M059J (cell line): Measurements from ENCODE around the gene LTBR. TPM values are rescaled to one million over a fixed set of nuclear protein-coding genes. Genes with fewer than 3 reads are reported as not detected.

Experiments used
- DNase-seq: peaks from one replicate; pipeline ENCODE4 v3.0.0-alpha.2; 2012; ENCODE audit warnings: low read depth
- total RNA-seq: library from RNA; depleted of rRNA; stranded (reverse); fragments of >200 nt; shearing (Covaris generic); gene quantifications from 2 replicates; pipeline ENCODE4 v1.2.3, GENCODE V29; 2014

Gene LTBR
- total RNA-seq, 1 experiment from 2014 or later: 0.49 TPM

DNA sequence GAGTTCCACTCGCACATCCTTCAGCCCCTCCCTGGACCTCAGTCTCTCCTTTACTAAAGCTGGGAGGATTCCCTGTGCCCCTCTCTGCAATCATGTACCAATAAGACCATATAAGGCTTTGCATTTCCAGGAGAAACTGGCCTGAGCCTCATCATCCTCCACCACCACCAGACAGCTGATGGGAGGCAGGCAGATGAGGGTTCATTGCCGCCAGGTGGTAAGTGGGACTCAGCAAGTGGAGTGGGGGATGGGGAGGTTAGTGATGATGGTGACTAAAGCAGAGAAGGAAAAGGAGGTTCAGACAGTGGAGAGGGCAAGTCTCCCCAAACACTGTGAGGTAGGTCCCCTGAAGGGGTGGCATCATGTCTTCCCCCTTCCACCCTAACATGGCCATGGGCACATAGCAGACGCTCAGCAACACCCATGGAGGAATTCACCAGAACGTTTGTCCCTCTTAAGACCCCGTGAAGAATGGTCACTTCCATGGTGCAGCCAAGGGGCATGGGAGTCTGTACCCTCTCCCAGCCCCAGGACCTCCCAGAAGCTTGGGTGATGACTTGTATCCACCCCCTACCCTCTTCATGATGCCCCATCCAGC lies 37.6 kb upstream of the LTBR start:
- DNase-seq: peak; percentile 33

DNA sequence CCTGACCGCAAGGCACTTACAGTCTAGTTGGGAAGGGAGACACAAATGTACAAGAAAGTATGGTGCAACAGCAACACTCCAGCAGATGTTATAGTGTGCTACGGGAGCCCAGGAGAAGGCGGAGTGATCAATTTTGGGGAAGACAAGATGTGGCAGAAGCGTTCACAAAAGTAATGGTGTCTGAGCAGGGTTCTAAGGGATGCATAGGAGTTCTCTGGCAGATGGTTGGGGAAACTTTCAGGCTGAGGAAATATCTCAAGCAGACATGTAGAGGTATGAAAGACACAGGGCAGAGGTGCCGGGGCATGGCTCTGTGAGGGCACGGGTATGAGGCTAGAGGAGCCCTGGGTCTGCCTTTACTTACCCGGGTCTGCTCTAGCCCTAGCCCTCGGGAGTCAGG lies 37.0 kb upstream of the LTBR start:
- no peak for DNase-seq

DNA sequence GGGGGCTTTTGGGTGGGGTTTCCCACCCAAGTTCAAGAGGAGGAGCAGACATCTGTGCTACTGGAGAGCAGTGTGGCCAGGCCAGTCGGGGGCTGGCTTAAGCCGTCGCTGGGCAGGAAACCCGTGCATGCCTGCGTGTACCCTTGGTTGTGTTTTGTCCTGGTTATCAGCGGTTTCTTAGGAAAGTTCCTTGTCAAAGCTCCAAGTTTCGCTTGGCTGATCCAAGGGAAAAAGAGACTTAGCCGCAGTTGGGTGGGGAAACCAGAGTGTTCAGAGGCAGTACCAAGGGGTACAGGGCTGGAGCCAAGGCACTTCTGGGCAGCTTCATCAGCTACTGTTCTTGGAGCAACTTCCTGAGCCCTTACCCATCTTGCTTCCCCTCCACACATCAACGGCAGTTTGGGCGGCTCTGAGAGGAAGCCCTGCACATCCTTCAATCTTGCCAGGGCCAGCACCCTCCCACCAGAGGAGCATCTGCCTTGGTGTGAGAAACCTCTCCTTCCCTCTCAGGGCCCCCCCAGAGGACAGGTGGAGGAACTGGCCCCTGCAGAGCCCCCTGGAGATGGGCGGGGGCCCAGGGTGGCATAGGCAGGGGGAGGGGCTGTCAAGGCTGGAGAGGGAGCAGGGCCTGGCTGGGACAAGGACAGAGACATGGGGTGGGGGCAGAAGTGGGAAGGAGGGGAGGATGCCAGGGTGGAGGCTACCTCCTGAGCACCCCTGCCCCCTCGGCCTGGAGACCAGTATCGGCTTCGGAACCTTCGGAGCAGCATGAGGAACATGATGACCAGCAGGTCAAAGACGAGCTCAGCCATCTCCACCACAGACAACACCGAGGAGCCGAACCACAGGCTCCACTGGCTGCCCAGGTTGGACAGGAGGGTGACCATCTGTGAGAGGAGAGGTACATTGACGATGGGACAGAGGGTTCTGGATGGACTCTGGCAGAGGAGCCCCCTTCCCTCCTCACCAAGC lies 36.3 kb upstream of the LTBR start:
- DNase-seq: peak; percentile 66

DNA sequence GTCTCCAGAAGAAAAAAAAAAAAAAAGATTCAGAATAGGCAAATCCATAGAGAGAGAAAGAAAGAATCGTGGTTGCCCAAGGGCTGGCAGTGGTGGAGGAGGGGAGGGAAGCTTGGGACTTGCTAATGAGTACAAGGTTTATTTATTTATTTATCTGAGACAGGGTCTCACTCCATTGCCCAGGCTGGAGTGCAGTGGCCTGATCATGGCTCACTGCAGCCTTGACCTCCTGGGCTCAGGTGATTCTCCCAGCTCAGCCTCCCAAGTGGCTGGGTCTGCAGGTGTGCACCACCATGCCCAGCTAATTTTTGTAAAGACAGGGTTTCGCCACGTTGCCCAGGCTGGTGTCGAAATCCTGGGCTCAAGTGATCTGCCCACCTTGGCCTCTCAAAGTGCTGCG lies 32.3 kb upstream of the LTBR start:
- no peak for DNase-seq

DNA sequence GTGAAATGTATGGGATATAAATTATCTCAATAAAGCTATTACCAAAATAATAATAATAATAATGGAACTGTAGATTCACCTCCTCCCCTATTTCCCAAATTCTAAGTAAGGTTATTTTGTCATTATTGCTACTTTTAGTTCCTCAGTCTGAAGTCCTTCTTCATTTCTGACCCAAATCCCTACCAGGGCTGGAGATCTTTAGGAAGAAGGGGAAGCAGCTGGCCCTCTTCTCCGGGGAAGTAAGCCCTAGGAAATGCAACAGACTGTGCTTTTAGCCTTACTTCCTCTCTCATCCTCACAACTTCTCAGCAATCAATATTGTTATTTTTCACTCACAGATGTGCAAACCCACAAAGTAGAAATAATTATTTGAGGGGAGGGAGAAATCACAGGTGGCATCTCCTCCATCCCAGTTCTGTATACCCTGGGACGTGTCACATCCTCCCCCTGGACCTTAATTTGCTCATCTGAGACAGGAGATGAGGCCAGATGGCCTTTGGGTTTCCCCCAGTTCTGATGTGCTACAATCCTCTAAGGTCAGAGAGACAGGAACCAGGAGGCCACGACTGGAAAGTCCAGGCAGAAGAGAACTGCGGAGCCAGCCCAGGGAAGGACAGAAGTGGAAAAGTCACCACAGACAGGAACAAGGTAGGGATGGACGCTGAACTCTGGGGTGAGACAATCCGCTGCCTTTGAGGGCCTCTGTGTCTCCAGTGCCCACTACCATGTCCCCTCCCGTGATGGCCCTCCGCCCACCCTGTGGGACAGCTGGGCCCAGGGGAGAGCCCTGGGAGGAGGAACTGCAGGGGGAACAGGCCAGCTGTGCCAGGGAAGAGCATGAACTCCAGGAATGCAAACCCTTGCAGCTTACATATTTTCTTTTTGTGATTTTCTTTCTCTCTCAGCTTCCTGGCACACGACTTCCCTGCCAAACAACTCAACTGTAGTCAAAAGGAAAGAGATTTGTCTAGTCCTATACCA lies 31.5 kb upstream of the LTBR start:
- DNase-seq: no peak

DNA sequence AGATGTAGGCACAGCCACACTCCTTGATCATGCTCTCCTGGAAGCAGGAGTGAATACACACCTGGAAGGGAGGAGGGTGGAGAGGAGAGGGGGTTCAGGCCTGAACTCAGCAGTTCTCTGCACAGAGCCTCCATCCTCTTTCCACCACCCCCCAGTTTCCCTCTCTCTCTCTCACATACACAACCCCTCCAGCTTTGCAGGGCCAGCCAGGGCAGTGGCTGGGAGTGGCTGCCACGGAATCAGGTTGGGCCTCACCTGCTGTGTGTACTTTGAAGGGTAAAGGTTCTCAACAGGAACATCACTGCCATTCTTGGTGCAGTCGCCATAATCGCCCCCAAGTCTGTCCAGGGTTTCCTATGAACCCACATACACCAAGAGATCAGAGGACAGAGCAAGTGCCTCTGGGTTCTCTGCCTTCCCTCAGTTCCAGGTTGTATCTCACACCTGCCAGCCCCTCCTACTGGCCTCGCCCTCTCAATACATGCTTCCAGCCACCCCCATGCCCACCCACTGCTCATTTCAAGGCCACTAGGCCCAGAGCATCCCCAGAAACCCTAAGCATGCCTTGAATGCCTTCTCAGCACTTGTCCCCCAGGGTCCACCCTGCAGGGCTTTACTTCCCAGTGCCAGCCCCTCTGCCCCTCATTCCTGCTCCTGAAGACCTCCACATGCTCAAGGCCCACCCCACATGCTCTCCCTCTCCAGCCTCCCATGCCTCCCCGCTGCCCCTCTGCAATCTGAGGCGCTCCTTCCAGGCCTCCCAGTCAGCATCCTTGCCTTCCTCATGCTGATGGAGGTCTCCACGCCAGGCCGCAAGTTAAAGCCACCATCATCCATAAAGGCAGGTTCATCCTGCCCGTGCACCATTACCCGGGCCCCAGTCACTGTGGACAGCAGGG lies 29.2 kb upstream of the LTBR start:
- no peak for DNase-seq

DNA sequence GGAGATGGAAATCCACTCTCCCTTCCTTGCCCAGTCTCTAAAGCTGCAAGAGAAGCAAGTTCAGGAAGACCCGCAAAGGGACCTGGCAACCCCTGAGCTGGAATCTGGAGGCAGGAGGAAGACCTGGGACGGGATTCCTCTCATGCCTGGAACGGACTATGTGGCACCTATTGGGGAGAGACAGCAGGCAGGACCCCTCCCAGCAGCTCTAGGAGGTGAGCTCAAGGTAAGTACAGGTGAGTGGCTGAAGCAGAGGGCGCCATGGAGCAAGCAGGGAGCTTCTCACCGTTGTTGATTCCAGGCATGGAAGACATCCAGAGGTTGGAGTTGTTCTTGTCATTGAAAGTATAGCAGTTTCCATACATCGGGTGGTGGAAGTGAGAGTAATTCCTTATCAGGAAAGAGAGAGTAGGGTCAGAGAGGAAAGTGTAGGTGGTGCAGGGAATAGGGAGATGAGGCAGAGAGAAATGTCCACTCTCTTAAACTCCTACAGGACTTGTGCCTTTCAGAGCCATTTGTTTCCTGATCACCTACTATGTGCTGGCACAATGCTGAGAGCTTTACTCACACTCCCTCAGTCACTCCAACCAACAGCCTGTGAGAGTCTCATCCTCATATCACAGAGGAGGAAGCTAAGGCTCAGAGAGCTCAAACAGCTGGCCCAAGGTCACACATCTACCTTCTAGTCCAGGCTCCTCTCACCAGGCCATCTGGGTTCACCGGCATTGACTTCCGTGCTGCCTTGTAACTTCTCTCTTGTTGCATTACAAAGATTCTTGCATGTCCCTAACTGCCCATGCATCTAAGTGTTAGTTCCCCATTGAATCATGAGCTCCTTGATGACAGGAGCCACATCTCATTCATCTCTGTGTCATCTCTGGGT lies 28.2 kb upstream of the LTBR start:
- DNase-seq: no peak

DNA sequence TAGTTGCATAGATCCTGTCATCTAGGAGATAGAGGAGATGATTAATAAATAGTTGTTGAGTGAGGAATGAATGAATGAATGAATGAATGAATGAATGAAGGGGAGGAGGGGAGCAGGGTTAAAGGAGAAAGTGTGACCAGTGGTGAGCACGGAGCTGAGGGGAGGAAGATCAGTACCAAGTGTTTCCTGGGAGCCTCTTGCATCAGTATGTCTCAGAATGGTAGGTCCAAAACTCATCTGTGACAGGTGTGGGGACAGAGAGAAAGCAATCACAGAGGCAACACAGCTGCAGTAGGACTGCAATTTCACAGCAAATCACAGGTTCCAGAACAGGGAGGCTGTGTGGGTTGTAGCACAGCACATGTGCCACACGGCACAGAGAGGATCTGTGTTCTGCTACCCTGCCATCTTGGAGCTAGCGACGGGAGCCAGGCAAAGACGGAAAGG lies 27.6 kb upstream of the LTBR start:
- DNase-seq: no peak

DNA sequence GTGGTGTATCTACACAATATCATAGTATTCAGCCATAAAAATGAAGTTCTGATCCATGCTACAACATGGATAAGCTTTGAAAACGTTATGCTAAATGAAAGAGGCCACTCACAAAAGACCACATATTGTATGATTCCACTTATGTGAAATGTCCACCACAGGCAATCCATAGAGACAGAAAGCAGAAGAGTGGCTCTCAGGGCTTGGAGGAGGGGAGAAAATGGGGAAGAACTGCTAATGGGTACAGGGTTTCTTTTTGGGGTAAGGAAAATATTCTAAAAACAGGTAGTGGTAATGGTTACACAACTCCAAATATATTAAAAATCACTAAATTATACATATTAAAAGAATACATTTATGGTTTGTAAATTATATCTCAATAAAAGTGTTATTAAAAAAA lies 25.1 kb upstream of the LTBR start:
- no peak for DNase-seq

DNA sequence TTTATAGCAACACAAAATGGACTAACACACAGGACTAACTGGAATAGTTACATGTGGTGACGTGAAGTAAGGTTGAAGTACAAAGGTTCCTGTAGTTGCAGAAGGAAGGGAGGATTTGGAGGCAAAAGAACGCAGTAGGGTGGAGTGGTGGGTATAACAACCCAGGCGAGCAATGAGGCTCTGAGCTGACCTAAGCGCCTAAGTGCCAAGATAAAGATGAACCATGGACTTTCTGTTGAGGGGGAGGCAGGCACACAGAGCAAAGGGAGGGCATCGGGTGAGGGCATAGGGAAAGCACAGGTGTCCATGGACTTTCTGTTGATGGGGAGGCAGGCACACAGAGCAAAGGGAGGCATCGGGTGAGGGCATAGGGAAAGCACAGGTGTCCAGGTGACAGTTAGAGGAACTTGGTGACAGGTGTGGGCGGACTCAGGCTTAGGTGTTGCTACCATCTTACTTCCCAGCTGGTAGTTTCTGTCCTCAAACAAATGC lies 23.8 kb upstream of the LTBR start:
- no peak for DNase-seq

DNA sequence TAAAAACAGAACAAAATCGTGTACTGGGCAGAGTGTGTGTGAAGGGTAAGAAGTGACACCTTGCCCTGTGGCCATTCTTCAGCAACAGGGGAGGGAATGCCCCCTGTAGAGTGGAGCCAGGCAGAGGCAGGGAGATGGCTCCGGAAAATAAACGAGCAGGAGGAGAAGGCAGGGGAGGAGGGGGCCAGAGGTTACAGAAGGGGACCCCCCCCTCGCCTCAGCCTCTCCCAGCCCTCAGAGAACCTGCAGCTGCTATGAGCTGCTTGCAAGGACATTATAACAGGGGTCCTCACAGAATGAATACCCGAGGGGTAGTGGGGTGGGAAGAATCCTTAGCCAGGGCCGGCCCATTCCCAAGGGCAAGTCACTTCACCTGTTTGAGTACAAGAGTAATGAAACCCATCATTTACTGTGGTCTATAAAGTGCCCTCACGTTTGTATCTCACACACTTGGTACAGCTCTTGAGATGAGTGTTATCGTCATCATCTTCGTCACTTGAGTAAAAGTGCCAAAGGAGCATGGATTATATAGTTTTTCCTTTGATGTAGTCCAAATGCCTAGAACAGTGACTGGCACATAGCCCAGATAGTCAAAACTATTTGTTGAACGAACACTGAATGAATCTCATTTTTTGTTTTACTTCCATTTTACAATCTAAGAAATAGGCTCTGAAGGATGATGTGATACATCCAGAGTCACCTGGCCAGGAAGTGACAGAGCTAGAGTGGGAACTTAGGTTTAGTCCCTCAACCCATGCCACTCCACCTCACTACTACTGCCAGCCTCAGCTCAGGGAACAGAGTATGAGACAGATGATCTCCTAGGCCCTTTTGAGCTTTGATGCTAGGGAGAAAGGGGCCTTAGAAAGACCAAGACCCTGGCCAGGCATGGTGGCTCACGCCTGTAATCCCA lies 23.1 kb upstream of the LTBR start:
- DNase-seq: no peak

DNA sequence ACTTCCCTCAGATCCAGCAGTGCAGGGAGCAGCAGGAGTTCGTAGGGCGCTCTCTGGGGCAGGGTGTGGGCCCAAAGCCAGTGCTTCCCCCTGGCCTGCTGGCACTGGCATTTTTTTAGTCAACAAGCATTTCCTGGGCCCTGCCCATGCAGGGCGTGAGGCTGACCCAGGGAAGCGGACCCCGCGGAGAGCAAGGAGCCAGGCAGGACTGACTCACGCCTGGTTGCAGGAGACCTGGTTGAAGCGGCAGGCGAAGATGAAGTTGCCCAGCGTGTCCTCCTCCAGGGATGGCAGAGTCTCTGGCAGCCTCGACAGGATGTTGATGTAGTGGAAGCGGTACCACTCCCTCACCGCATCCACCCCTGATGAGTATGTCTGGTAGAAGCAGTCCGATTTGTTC lies 22.1 kb upstream of the LTBR start:
- peak; percentile 78 for DNase-seq

DNA sequence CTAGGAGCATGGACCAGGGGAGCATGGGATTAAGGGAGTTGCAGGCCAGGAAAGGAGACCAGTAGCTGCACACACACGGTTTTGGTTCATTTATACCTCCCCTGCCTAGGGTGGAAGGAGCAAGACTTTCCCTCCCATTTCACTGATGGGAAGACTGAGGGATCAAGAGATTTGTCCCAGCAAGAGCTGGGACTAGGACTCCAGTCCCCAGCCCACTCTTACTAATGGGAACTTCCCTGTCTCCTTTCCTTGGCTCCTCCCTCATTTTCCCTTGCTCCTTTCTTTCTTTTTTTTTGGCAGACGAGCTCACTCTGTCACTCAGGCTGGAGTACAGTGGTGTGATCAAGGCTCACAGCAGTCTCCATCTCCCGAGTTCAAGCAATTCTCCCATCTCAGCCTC lies 21.6 kb upstream of the LTBR start:
- DNase-seq: no peak

DNA sequence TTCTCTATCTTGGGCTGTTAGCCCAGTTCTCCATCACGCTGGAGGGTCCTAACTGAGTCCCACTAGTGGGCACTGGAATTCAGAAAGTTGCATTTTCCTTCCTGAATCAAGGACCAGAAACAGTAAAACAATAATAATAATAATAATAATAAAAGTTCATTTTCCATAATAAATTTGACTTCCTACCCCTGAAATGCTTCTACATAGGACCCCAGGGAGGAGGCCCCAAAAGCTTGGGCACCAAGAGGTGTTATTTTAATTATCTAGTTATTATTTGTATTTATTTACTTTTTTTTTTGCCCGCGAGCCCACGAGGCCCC lies 21.0 kb upstream of the LTBR start:
- no peak for DNase-seq

DNA sequence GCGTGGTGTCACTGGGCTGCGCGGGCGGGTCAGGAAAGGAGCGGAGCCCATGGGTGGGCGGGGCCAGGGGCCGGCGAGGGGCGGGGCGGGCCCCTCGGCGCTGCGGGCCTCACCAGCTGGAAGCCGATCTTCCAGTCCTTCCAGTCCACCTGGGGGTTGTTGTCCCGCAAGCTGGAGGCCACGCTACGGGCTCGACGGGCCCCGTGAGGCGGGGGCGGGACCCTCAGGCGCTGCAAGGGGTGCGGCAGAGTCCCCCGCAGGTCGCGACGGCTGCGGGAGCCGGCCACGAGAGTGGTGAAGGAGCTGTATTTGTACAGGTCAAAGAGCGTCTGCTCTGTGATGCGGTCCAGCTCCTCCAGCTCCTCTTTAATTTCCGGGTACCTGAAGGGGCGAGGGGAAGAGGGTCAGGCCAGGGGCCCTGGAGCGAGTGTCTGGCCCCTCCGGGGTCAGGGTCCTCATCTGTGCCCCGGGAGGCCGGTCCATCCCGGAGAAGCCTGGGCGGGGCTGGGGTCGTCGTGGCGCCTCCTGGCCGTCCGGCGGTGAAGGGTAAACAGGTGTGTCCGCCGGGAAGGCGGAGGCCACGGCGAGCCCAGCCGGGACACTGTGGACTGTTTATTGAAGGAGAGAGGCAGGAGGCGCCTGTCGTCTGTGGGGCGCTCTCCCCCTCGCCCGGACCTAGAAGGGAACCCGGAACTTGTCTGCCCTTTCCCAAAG lies 20.5 kb upstream of the LTBR start:
- DNase-seq: no peak

DNA sequence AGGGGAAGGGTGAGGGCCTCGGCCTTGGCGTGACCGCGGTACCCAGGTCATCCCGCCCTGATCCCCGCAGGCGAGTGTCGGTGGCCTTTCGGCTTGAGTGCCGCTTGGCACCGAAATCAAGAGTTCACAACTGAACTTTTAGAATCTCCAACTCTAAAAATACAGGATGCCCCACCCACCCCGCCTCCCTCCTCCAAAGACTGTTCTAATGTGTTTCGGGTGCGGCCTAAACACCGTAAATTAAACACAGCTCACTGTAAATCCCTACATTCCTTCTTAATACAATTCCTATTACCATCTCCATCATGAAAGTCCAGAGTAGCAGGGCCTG lies 20.0 kb upstream of the LTBR start:
- no peak for DNase-seq

DNA sequence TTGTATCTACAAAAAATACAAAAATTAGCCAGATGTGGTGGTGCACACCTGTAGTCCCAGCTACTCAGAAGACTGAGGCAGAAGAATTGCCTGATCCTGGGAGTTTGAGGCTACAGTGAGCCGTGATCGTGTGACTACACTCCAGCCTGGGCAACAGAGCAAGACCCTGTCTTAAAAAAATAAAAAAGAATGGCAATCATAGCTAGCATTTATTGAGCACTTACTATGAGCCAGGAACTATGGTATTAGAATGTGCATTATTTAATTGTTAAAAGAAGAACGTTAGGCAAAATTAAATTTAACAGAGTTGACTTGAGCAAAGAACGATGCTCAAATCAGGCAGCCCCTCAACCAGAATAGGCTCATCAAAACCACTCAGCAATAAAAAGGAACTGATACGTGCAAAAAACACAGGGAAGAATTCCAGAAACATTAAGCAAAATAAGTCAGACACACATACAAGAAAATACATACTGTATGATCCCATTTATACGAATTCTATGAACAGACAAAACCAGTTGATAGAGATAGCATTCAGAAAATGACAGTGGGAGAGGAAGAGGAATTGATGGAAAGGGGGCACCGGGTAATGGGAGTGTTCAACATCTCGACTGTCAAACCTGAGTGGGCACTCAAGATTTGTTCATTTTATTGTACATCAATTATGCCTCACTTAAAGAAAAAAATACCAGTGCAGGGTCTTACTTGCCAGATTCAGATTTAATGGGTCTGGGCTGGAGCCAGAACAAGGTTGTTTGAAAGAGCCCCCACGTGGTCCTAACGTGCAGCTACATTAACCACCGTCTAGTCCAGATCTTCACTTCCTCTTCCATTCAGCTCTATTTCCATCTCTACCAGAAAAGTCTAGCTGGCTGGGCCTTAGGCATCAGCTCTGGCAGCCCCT lies 16.6 kb upstream of the LTBR start:
- peak; percentile 50 for DNase-seq
